Colonic mucosa (tissue), 4 donors: ENCODE data around the gene PKP3. TPM values are rescaled to one million over a fixed set of nuclear protein-coding genes. Genes with fewer than 3 reads are reported as not detected.
A peak's percentile ranks its signal among the peaks of the same experiment; 100 is the strongest.
"Not testable (repeated sequence)": the region's sequence is repeated elsewhere in the genome, so short reads cannot be mapped to it uniquely, and the experiment has no call there.

ENCODE experiments used
- DNase-seq: peaks from one replicate; pipeline ENCODE4 v3.0.0-alpha.2; 2020
- H3K27ac ChIP-seq: fragments of 200-600 bp; one replicate; pipeline ENCODE4 v1.8.0; 2021
- H3K27me3 ChIP-seq: fragments of 200-600 bp; one replicate; pipeline ENCODE4 v1.8.0; 2021
- H3K36me3 ChIP-seq: fragments of 200-600 bp; one replicate; pipeline ENCODE4 v1.8.0; 2021
- H3K4me1 ChIP-seq: fragments of 200-600 bp; one replicate; pipeline ENCODE4 v1.8.0; 2021; ENCODE audit warnings: mild to moderate bottlenecking
- H3K4me3 ChIP-seq: fragments of 200-600 bp; one replicate; pipeline ENCODE4 v1.8.0; 2021
- H3K9ac ChIP-seq, 2 donors: one replicate each; pipeline ENCODE4 v1.7.0; 2013; ENCODE audit warnings: control low read depth in 2 of 2, low read depth in 2 of 2, low read length in 2 of 2
- H3K9me3 ChIP-seq: fragments of 200-600 bp; one replicate; pipeline ENCODE4 v1.8.0; 2021
- CTCF ChIP-seq: fragments of 200-600 bp; IDR thresholded peaks from one replicate; pipeline ENCODE4 v1.8.0; 2022; ENCODE audit warnings: antibody characterized with exemption, mild to moderate bottlenecking
- intact Hi-C: fragments of 100-400 bp; cut with DNase I; formaldehyde crosslinking; loops from one replicate; pipeline ENCODE4 v1.14.1; 2022
- total RNA-seq, 2 donors: library from RNA; stranded (reverse); fragmentation: NEBNext Ultra II Directional in 1 of 2; extraction: Animal tissue kit (Norgen Biotek cat#: 25700) in 1 of 2; gene quantifications; one replicate each; pipeline ENCODE4 v1.2.1, GENCODE V29; 2021
- donor health status: healthy.
- donor health status: DM: no; HTN: no; CAD: no.
- donor health status: DM: no; HTN: no; CAD: no.

Gene PKP3
- total RNA-seq, 2 donors from 2014 or later: 167 to 247 TPM

GRCh38 chr11:362642-363442 lies 31.2 kb upstream of the PKP3 start:
- no peaks in the 10 kb centered on the region for H3K36me3 ChIP-seq
- no peak overlapping the region for H3K27ac ChIP-seq
- no peak overlapping the region for H3K9ac ChIP-seq
- no peaks in the 10 kb centered on the region for H3K4me1 ChIP-seq
- no peaks in the 10 kb centered on the region for H3K9me3 ChIP-seq
- H3K27me3 ChIP-seq: no peaks in the 10 kb centered on the region
- no peak for DNase-seq
- H3K4me3 ChIP-seq: no peak overlapping the region
- intact Hi-C loops: loop anchor here (5.0 kb wide), 2 partner anchors 111 to 126 kb away; partner anchors contain the start of genes PSMD13 and SIRT3
- no peak for TF ChIP-seq CTCF

DNA sequence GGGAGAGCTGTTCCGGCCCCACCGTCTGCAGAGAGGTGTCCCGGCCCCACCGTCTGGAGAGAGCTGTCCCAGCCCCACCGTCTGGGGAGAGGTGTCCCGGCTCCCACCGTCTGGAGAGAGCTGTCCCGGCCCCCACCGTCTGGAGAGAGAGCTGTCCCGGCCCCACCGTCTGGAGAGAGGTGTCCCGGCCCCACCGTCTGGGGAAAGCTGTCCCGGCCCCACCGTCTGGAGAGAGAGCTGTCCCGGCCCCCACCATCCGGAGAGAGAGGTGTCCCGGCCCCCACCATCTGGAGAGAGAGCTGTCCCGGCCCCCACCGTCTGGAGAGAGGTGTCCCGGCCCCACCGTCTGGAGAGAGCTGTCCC lies 30.6 kb upstream of the PKP3 start:
- H3K27ac ChIP-seq, DNase-seq, H3K27me3 ChIP-seq, H3K4me3 ChIP-seq, H3K4me1 ChIP-seq, H3K9me3 ChIP-seq, H3K36me3 ChIP-seq, H3K9ac ChIP-seq: not testable (repeated sequence)
- intact Hi-C loops: loop anchor here (5.0 kb wide), 2 partner anchors 111 to 126 kb away; partner anchors contain the start of genes PSMD13 and SIRT3

GRCh38 chr11:363948-364761 lies 29.9 kb upstream of the PKP3 start:
- Histone ChIP-seq H3K9ac (no peak overlapping the region), H3K27ac (no peak overlapping the region), H3K4me1 (no peaks in the 10 kb centered on the region), H3K27me3 (peaks cover 11% of the 10 kb centered on the region), H3K4me3 (no peak overlapping the region), H3K9me3 (no peaks in the 10 kb centered on the region), H3K36me3 (no peaks in the 10 kb centered on the region)
- TF ChIP-seq CTCF: peak; percentile 45
- peak; percentile 75 for DNase-seq
- intact Hi-C loops: loop anchor here (5.0 kb wide), 2 partner anchors 112 to 127 kb away; partner anchors contain the start of genes PSMD13 and SIRT3

DNA sequence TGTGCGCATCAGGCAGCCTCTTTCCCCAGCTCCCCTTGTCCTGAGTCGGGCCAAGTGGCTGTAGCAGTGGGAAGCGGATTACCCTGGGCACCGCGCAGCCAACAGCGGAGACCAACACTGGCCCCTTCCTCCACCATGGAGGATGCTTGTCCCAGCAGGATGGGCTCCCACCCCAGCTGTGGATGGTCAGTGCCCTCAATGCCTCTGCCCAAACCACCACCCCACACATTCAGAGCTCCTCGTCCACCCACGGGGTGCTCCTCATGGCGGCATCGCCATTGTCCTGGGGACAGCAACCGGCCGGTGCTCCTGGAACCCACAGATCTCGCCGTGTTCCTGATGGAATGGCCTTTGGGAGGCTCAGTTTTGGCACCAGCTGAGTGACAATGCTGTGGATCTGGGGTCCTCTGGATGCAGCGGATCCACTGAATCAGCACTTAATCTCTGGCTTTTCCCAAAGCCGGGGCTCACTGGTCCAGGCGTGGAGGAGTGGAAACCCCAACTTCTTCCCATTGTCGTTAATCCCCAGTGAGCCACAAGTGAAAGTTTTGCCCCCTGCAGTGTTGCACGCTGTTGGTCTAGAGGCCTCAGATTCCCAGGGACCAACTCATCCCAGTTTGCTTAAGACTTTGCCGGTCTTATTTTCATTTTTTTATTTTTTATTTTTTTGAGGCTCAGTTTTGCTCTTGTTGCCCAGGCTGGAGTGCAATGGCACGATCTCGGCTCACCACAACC lies 28.9 kb upstream of the PKP3 start:
- Histone ChIP-seq H3K9me3 (no peaks in the 10 kb centered on the region), H3K27ac (no peak overlapping the region), H3K4me3 (no peak overlapping the region), H3K4me1 (no peaks in the 10 kb centered on the region), H3K36me3 (no peaks in the 10 kb centered on the region), H3K27me3 (peaks cover 13% of the 10 kb centered on the region), H3K9ac (no peak overlapping the region)
- intact Hi-C loops: loop anchor here (5.0 kb wide), 2 partner anchors 113 to 128 kb away; partner anchors contain the start of genes PSMD13 and SIRT3
- no peak for TF ChIP-seq CTCF
- DNase-seq: no peak

DNA sequence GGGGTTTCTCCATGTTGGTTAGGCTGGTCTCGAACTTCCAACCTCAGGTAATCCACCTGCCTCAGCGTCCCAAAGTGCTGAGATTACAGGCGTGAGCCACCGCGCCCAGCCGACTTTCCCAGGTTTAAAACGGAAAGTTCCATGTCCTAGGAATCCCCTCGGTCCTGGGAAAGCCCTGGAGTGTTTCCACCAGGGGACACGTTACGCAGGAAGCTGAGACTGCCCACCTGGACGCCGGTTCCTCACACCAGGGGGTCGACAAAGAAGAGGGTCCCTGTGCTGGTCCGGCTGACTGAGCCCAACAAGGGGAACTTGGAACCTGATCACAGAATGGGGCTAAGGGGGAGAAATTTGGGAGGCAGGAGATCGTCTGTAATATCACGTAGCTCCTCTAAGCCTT lies 28.2 kb upstream of the PKP3 start:
- intact Hi-C loops: no loop called here
- Histone ChIP-seq H3K4me3 (no peak overlapping the region), H3K4me1 (no peaks in the 10 kb centered on the region), H3K27ac (no peak overlapping the region), H3K9me3 (no peaks in the 10 kb centered on the region), H3K36me3 (no peaks in the 10 kb centered on the region), H3K9ac (no peak overlapping the region), H3K27me3 (peaks cover 20% of the 10 kb centered on the region)
- no peak for DNase-seq
- no peak for TF ChIP-seq CTCF
